OCI-LY1 (cell line): ENCODE results near the gene MAP3K4.

Source experiments
- H2AFZ ChIP-seq: fragments of 200-600 bp; sonication (generic), shearing (Covaris generic); 2 replicates; pipeline ENCODE4 v1.6.0; 2014; ENCODE audit warnings: antibody characterized with exemption, mild to moderate bottlenecking, low read length
- H3F3A ChIP-seq: fragments of 200-600 bp; sonication (generic), shearing (Covaris generic); 2 replicates; pipeline ENCODE4 v1.6.0; 2014; ENCODE audit warnings: mild to moderate bottlenecking, antibody characterized with exemption, low read length, moderate library complexity; ENCODE audit not compliant: insufficient read depth
- H3K27ac ChIP-seq: fragments of 200-600 bp; sonication (generic); 2 replicates; pipeline ENCODE4 v1.5.1; 2014; ENCODE audit warnings: low read length, mixed run types, mild to moderate bottlenecking, low read depth; ENCODE audit not compliant: poor library complexity, severe bottlenecking
- H3K27me3 ChIP-seq: fragments of 200-600 bp; sonication (generic); 2 replicates; pipeline ENCODE4 v1.6.0; 2014; ENCODE audit warnings: antibody characterized with exemption, mild to moderate bottlenecking, low read length, moderate library complexity; ENCODE audit not compliant: insufficient read depth
- H3K36me3 ChIP-seq: fragments of 200-600 bp; sonication (generic); 2 replicates; pipeline ENCODE4 v1.6.1; 2014; ENCODE audit warnings: mild to moderate bottlenecking, antibody characterized with exemption, low read length, moderate library complexity, mixed read lengths; ENCODE audit not compliant: insufficient read depth
- H3K4me1 ChIP-seq: fragments of 200-600 bp; sonication (generic); 2 replicates; pipeline ENCODE4 v1.5.1; 2014; ENCODE audit warnings: mild to moderate bottlenecking, low read length, moderate library complexity; ENCODE audit not compliant: insufficient read depth, severe bottlenecking
- H3K4me2 ChIP-seq: fragments of 200-600 bp; sonication (generic), shearing (Covaris generic); 2 replicates; pipeline ENCODE4 v1.6.1; 2014; ENCODE audit warnings: low read length
- H3K4me3 ChIP-seq: fragments of 200-600 bp; sonication (generic); 2 replicates; pipeline ENCODE4 v1.5.1; 2014; ENCODE audit warnings: low read length, low read depth, mild to moderate bottlenecking, mixed read lengths; ENCODE audit not compliant: poor library complexity, severe bottlenecking
- H3K79me2 ChIP-seq: fragments of 200-600 bp; shearing (Covaris generic); 2 replicates; pipeline ENCODE4 v1.6.1; 2016; ENCODE audit warnings: mixed run types, low read length, mixed read lengths; ENCODE audit not compliant: insufficient read depth
- H3K9ac ChIP-seq: fragments of 200-600 bp; sonication (generic), shearing (Covaris generic); 2 replicates; pipeline ENCODE4 v1.6.1; 2014; ENCODE audit warnings: mild to moderate bottlenecking, low read length, mixed read lengths
- H3K9me2 ChIP-seq: fragments of 200-600 bp; sonication (generic), shearing (Covaris generic); 2 replicates; pipeline ENCODE4 v1.6.1; 2014; ENCODE audit warnings: low read depth, mild to moderate bottlenecking, low read length, mixed read lengths
- H3K9me3 ChIP-seq: fragments of 200-600 bp; shearing (Covaris generic); 2 replicates; pipeline ENCODE4 v1.6.1; 2014; ENCODE audit warnings: low read length, mixed read lengths
- H4K20me1 ChIP-seq: fragments of 200-600 bp; sonication (generic), shearing (Covaris generic); 2 replicates; pipeline ENCODE4 v1.6.0; 2016; ENCODE audit warnings: mild to moderate bottlenecking, low read length; ENCODE audit not compliant: insufficient read depth
- CTCF ChIP-seq: fragments of 200-600 bp; sonication (generic), shearing (Covaris generic); IDR thresholded peaks from 2 replicates; pipeline ENCODE4 v1.5.1; 2017; ENCODE audit warnings: mild to moderate bottlenecking, antibody characterized with exemption, low read length, moderate library complexity, mixed read lengths
- EZH2 ChIP-seq: fragments of 200-600 bp; sonication (generic), shearing (Covaris generic); IDR thresholded peaks from 2 replicates; pipeline ENCODE4 v1.8.0; 2017; ENCODE audit warnings: borderline replicate concordance, mixed run types, mild to moderate bottlenecking, antibody characterized with exemption, low read length, moderate library complexity, mixed read lengths

Gene MAP3K4

GRCh38 chr6:160951187-160952030 lies 40.2 kb upstream of the MAP3K4 start:
- H3K4me2 ChIP-seq: no peak overlapping the region
- H3K27ac ChIP-seq: no peak overlapping the region
- H2AFZ ChIP-seq: no peak overlapping the region
- no peaks in the 10 kb centered on the region for H4K20me1 ChIP-seq
- no peaks in the 10 kb centered on the region for H3F3A ChIP-seq
- H3K27me3 ChIP-seq: 0 out of 2 replicates have a peak, but pooled peaks cover 4% of the 10 kb centered on the region
- TF ChIP-seq CTCF: no peak
- TF ChIP-seq EZH2: no peak
- H3K9ac ChIP-seq: no peak overlapping the region
- no peak overlapping the region for H3K4me3 ChIP-seq
- no peaks in the 10 kb centered on the region for H3K9me3 ChIP-seq
- H3K4me1 ChIP-seq: no peaks in the 10 kb centered on the region
- H3K79me2 ChIP-seq: no peaks in the 10 kb centered on the region
- H3K9me2 ChIP-seq: no peaks in the 10 kb centered on the region
- no peaks in the 10 kb centered on the region for H3K36me3 ChIP-seq

GRCh38 chr6:160952633-160953281 lies 38.8 kb upstream of the MAP3K4 start:
- Histone ChIP-seq H3K79me2 (no peaks in the 10 kb centered on the region), H3K9me2 (no peaks in the 10 kb centered on the region), H3F3A (no peaks in the 10 kb centered on the region), H2AFZ (no peak overlapping the region), H3K9me3 (no peaks in the 10 kb centered on the region), H3K9ac (no peak overlapping the region), H3K27me3 (0 out of 2 replicates have a peak, but pooled peaks cover 4% of the 10 kb centered on the region), H4K20me1 (no peaks in the 10 kb centered on the region), H3K27ac (no peak overlapping the region), H3K4me1 (no peaks in the 10 kb centered on the region), H3K4me3 (no peak overlapping the region), H3K4me2 (no peak overlapping the region), H3K36me3 (no peaks in the 10 kb centered on the region)
- no peak for TF ChIP-seq CTCF
- no peak for TF ChIP-seq EZH2

GRCh38 chr6:160955508-160956295 lies 35.9 kb upstream of the MAP3K4 start:
- H3K36me3 ChIP-seq: no peaks in the 10 kb centered on the region
- H3K9me3 ChIP-seq: no peaks in the 10 kb centered on the region
- H3K9ac ChIP-seq: no peak overlapping the region
- no peak overlapping the region for H3K4me3 ChIP-seq
- no peak for TF ChIP-seq CTCF
- TF ChIP-seq EZH2: no peak
- no peak overlapping the region for H3K27ac ChIP-seq
- H4K20me1 ChIP-seq: no peaks in the 10 kb centered on the region
- H3K79me2 ChIP-seq: no peaks in the 10 kb centered on the region
- H3K27me3 ChIP-seq: 0 out of 2 replicates have a peak, but pooled peaks cover 4% of the 10 kb centered on the region
- no peak overlapping the region for H3K4me2 ChIP-seq
- H3F3A ChIP-seq: no peaks in the 10 kb centered on the region
- H3K9me2 ChIP-seq: no peaks in the 10 kb centered on the region
- H2AFZ ChIP-seq: no peak overlapping the region
- no peaks in the 10 kb centered on the region for H3K4me1 ChIP-seq
